Measurements from ENCODE around the gene RNF141.

- no peak for TF ChIP-seq CTCF (IDR thresholded peaks at IDR 0.05; ENCODE audit: low read length)
- no peak for TF ChIP-seq EZH2phosphoT487 (IDR thresholded peaks at IDR 0.05; ENCODE audit: low read length)
Observed at GRCh38 chr11:10538924-10539323, 2.1 kb downstream of the RNF141 start.

Data from MM.1S (cell line).